H1 (cell line): ENCODE data around the gene CHCHD6. TPM values are rescaled to one million over a fixed set of nuclear protein-coding genes. Genes with fewer than 3 reads are reported as not detected.

Source experiments
- CTCF ChIA-PET: fragments of 300-600 bp; sonication (Branson Sonifier 250); formaldehyde crosslinking; loops from one replicate; lab custom pipeline; 2021; ENCODE audit not compliant: partially characterized antibody; lab: Charles Lee
- POLR2A ChIA-PET: fragments of 300-600 bp; sonication (Branson Sonifier 250); formaldehyde crosslinking; loops from one replicate; lab custom pipeline; 2021; ENCODE audit warnings: inconsistent platforms; ENCODE audit not compliant: partially characterized antibody; lab: Charles Lee
- DNase-seq, 2 experiments: peaks; one replicate each; pipeline versions ENCODE4 v3.0.0 to v3.0.0-alpha.2; 2010 to 2022; ENCODE audit warnings: low spot score in 2 of 2, low read depth in 1 of 2, mixed read lengths in 1 of 2
- FAIRE-seq: peaks from 2 replicates; lab custom pipeline; 2011; peaks lifted over from hg19 to GRCh38; lab: Jason Lieb, UNC
- H2AFZ ChIP-seq: 2 replicates; pipeline ENCODE4 v1.8.1; 2012; ENCODE audit warnings: low read length, inconsistent platforms
- H2AK5ac ChIP-seq: 2 replicates; pipeline ENCODE4 v1.6.1; 2013; ENCODE audit warnings: low read depth, low read length
- H2BK120ac ChIP-seq: replicated peaks from 2 replicates; pipeline ENCODE3; 2013; ENCODE audit warnings: low read depth, low read length, inconsistent platforms
- H2BK12ac ChIP-seq: 2 replicates; pipeline ENCODE4 v1.6.1; 2013; ENCODE audit warnings: low read depth, low read length
- H2BK15ac ChIP-seq: 2 replicates; pipeline ENCODE4 v1.6.1; 2013; ENCODE audit warnings: low read length
- H2BK20ac ChIP-seq: 2 replicates; pipeline ENCODE4 v1.6.1; 2013; ENCODE audit warnings: low read length
- H2BK5ac ChIP-seq: 2 replicates; pipeline ENCODE4 v1.6.1; 2013; ENCODE audit warnings: low read depth, low read length
- H3K14ac ChIP-seq: 2 replicates; pipeline ENCODE4 v1.6.1; 2013; ENCODE audit warnings: inconsistent platforms; ENCODE audit not compliant: insufficient read length
- H3K18ac ChIP-seq: 2 replicates; pipeline ENCODE4 v1.6.1; 2013; ENCODE audit warnings: low read length; ENCODE audit errors: extremely low read depth
- H3K23ac ChIP-seq: 2 replicates; pipeline ENCODE4 v1.6.1; 2013; ENCODE audit warnings: inconsistent platforms; ENCODE audit not compliant: insufficient read length
- H3K23me2 ChIP-seq: 2 replicates; pipeline ENCODE4 v1.6.1; 2013; ENCODE audit warnings: low read depth, low read length
- H3K27ac ChIP-seq: 2 replicates; pipeline ENCODE4 v1.6.1; 2011; ENCODE audit warnings: low read depth, low read length, inconsistent platforms
- H3K27me3 ChIP-seq, 4 experiments: replicated peaks in 1 of 4; 1 replicate in 1 of 4; 2 replicates in 3 of 4; pipeline versions ENCODE4 v1.6.1 to v1.8.1; 2011 to 2013; ENCODE audit warnings: low read length in 3 of 4, mild to moderate bottlenecking in 3 of 4, inconsistent platforms in 2 of 4, mixed read lengths in 2 of 4, moderate library complexity in 1 of 4; ENCODE audit not compliant: control insufficient read depth in 3 of 4, insufficient read depth in 3 of 4; ENCODE audit errors: extremely low read depth in 1 of 4
- H3K36me3 ChIP-seq, 4 experiments: 2 replicates each; pipeline versions ENCODE4 v1.6.1 to v1.8.1; 2011 to 2013; ENCODE audit warnings: mild to moderate bottlenecking in 4 of 4, low read length in 3 of 4, moderate library complexity in 2 of 4, control low read depth in 1 of 4, inconsistent platforms in 1 of 4; ENCODE audit not compliant: insufficient read depth in 4 of 4, control insufficient read depth in 2 of 4
- H3K4ac ChIP-seq: replicated peaks from 2 replicates; pipeline ENCODE3; 2013; ENCODE audit warnings: low read length, low read depth, mixed read lengths, inconsistent platforms; ENCODE audit not compliant: insufficient read length
- H3K4me1 ChIP-seq, 4 experiments: replicated peaks in 1 of 4; 1 replicate in 1 of 4; 2 replicates in 3 of 4; pipeline versions ENCODE4 v1.6.1 to v1.8.1; 2011 to 2013; ENCODE audit warnings: low read length in 3 of 4, inconsistent platforms in 2 of 4, mixed read lengths in 1 of 4; ENCODE audit not compliant: insufficient read depth in 4 of 4, control insufficient read depth in 3 of 4
- H3K4me2 ChIP-seq, 2 experiments: 2 replicates each; pipeline versions ENCODE4 v1.6.1 to v1.8.1; 2011 to 2013; ENCODE audit warnings: low read depth in 2 of 2, low read length in 2 of 2, control low read depth in 1 of 2, inconsistent platforms in 1 of 2, mild to moderate bottlenecking in 1 of 2; ENCODE audit not compliant: insufficient read depth in 1 of 2
- H3K4me3 ChIP-seq, 4 experiments: fragments of 200-600, 300-600 bp in 1 of 4; sonication (generic), shearing (Covaris generic), sonication (Bioruptor Twin) in 1 of 4; 2 replicates each; pipeline versions ENCODE4 v1.5.1 to v1.8.1; 2011 to 2016; ENCODE audit warnings: low read length in 4 of 4, low read depth in 3 of 4, control low read depth in 2 of 4, inconsistent platforms in 2 of 4, mild to moderate bottlenecking in 2 of 4, mixed read lengths in 1 of 4, moderate library complexity in 1 of 4; ENCODE audit not compliant: insufficient read depth in 2 of 4; ENCODE audit errors: extremely low read depth in 1 of 4
- H3K56ac ChIP-seq: replicated peaks from 2 replicates; pipeline ENCODE3; 2013; ENCODE audit warnings: low read depth, mild to moderate bottlenecking, mixed read lengths, low read length, inconsistent platforms; ENCODE audit not compliant: insufficient read length
- H3K79me1 ChIP-seq: 2 replicates; pipeline ENCODE4 v1.6.1; 2013; ENCODE audit warnings: low read depth, low read length, control low read depth
- H3K79me2 ChIP-seq, 2 experiments: 2 replicates each; pipeline versions ENCODE4 v1.6.1 to v1.8.1; 2012 to 2013; ENCODE audit warnings: low read length in 2 of 2, mild to moderate bottlenecking in 2 of 2, inconsistent platforms in 1 of 2; ENCODE audit not compliant: insufficient read depth in 2 of 2, control insufficient read depth in 1 of 2
- H3K9ac ChIP-seq, 4 experiments: replicated peaks in 1 of 4; 1 replicate in 1 of 4; 2 replicates in 3 of 4; pipeline versions ENCODE4 v1.6.1 to v1.8.1; 2011 to 2013; ENCODE audit warnings: low read depth in 3 of 4, low read length in 3 of 4, control low read depth in 2 of 4, mild to moderate bottlenecking in 2 of 4, moderate library complexity in 2 of 4, inconsistent platforms in 1 of 4; ENCODE audit errors: extremely low read depth in 1 of 4
- H3K9me3 ChIP-seq, 2 experiments: 2 replicates each; pipeline versions ENCODE4 v1.6.1 to v1.8.1; 2012 to 2013; ENCODE audit warnings: mild to moderate bottlenecking in 2 of 2, moderate library complexity in 2 of 2, control low read depth in 1 of 2, inconsistent platforms in 1 of 2, low read depth in 1 of 2, low read length in 1 of 2, mixed read lengths in 1 of 2; ENCODE audit not compliant: insufficient read depth in 2 of 2
- H4K20me1 ChIP-seq, 2 experiments: replicated peaks in 1 of 2; 2 replicates each; pipeline versions ENCODE3 to v1.8.1; 2011 to 2013; ENCODE audit warnings: inconsistent platforms in 2 of 2, low read length in 2 of 2, mild to moderate bottlenecking in 1 of 2; ENCODE audit not compliant: insufficient read depth in 2 of 2, control insufficient read depth in 1 of 2
- H4K5ac ChIP-seq: 2 replicates; pipeline ENCODE4 v1.6.1; 2013; ENCODE audit warnings: low read length, low read depth, mixed read lengths, inconsistent platforms; ENCODE audit not compliant: insufficient read length
- H4K8ac ChIP-seq: 2 replicates; pipeline ENCODE4 v1.8.0; 2013; ENCODE audit warnings: mild to moderate bottlenecking, moderate library complexity, low read length, inconsistent platforms; ENCODE audit not compliant: insufficient read depth; ENCODE audit errors: extremely low read depth
- H4K91ac ChIP-seq: replicated peaks from 2 replicates; pipeline ENCODE3; 2013; ENCODE audit warnings: low read length, mixed read lengths, inconsistent platforms; ENCODE audit not compliant: insufficient read length
- CBX8 ChIP-seq: fragments of 300-800, 300-1000 bp; sonication (generic); IDR thresholded peaks from 2 replicates; pipeline ENCODE4 v1.7.1; 2016; ENCODE audit warnings: low read depth, low read length, borderline replicate concordance
- CEBPB ChIP-seq: IDR thresholded peaks from 2 replicates; pipeline ENCODE4 v1.6.1; 2012; ENCODE audit warnings: low read depth, low read length
- EZH2 ChIP-seq: fragments of 200-600 bp; sonication (generic); IDR thresholded peaks from 2 replicates; pipeline ENCODE4 v1.7.1; 2012; ENCODE audit warnings: low read depth, mild to moderate bottlenecking, moderate library complexity, low read length, inconsistent platforms; ENCODE audit not compliant: severe bottlenecking
- GABPA ChIP-seq: IDR thresholded peaks from 2 replicates; pipeline ENCODE4 v1.6.1; 2011; ENCODE audit warnings: mild to moderate bottlenecking, low read length, moderate library complexity, borderline replicate concordance; ENCODE audit not compliant: insufficient read depth
- JUND ChIP-seq: IDR thresholded peaks from 2 replicates; pipeline ENCODE4 v1.6.1; 2011; ENCODE audit warnings: mild to moderate bottlenecking, improper control_type of control experiment, low read length
- KDM5A ChIP-seq: fragments of 200-600 bp; IDR thresholded peaks from 2 replicates; pipeline ENCODE4 v1.7.1; 2012; ENCODE audit warnings: mild to moderate bottlenecking, low read length, inconsistent platforms, mixed read lengths
- SAP30 ChIP-seq: fragments of 300-600 bp; sonication (generic); IDR thresholded peaks from 2 replicates; pipeline ENCODE4 v1.7.1; 2012; ENCODE audit warnings: low read length, moderate library complexity, mild to moderate bottlenecking, inconsistent platforms; ENCODE audit not compliant: insufficient read depth, insufficient replicate concordance
- SP4 ChIP-seq: IDR thresholded peaks from 2 replicates; pipeline ENCODE4 v1.6.1; 2012; ENCODE audit warnings: low read length, inconsistent platforms
- SRF ChIP-seq: IDR thresholded peaks from 2 replicates; pipeline ENCODE4 v1.6.1; 2011; ENCODE audit warnings: mild to moderate bottlenecking, low read depth, low read length, moderate library complexity
- WGBS, 2 experiments: shearing (Covaris generic) in 1 of 2; methylation state at CpG; one replicate each; pipeline versions ENCODE4 v1.1.6 to v1.1.7; 2013 to 2015; ENCODE audit warnings: low lambda C conversion rate in 2 of 2, mixed read lengths in 2 of 2, inconsistent platforms in 1 of 2, low coverage in 1 of 2, missing lambda C conversion rate in 1 of 2; ENCODE audit not compliant: insufficient replicate concordance in 2 of 2, insufficient coverage in 1 of 2, insufficient read length in 1 of 2; ENCODE audit errors: extremely low coverage in 1 of 2, missing lambda C conversion rate in 1 of 2; 5-methylcytosine and 5-hydroxymethylcytosine counted together
- polyA plus RNA-seq, 7 experiments: library from polyadenylated mRNA; depleted of rRNA in 3 of 7; stranded (reverse) in 5 of 7; unstranded in 2 of 7; fragments of >200 nt in 5 of 7; fragments of 200-250 nt in 2 of 7; gene quantifications; 1 replicate in 5 of 7; 2 replicates in 1 of 7; 4 replicates in 1 of 7; pipeline versions ENCODE4 v1.2.1 to v1.2.3, GENCODE V29; 2011 to 2013; ENCODE audit warnings: missing spikeins in 2 of 7, mixed read lengths in 2 of 7
- total RNA-seq: library from RNA; stranded (reverse); fragmentation: NEBNext Ultra II Directional; extraction: Animal tissue kit (Norgen Biotek cat#: 25700); gene quantifications from 2 replicates; pipeline ENCODE4 v1.2.1, GENCODE V29; 2021

CHCHD6 gene
- total and polyA plus RNA-seq, 2 of the 8 experiments (the other 6 are each of a cell fraction or from before 2014, with no cell fraction given), result 32.4 to 37.6 TPM

- Histone ChIP-seq H2BK12ac (no peak overlapping the region), H3K36me3 (no peaks in the 10 kb centered on the region), H4K5ac (no peak overlapping the region), H3K18ac (no peak overlapping the region), H3K27me3 (no peaks in the 10 kb centered on the region), H3K4ac (no peak overlapping the region), H3K9ac (no peak overlapping the region), H3K23me2 (no peaks in the 10 kb centered on the region), H2AK5ac (no peak overlapping the region), H4K20me1 (no peaks in the 10 kb centered on the region), H2BK15ac (no peak overlapping the region), H4K8ac (no peak overlapping the region), H4K91ac (no peak overlapping the region), H3K79me1 (no peaks in the 10 kb centered on the region), H2BK5ac (no peak overlapping the region), H2BK120ac (no peak overlapping the region), H3K14ac (no peak overlapping the region), H3K23ac (no peak overlapping the region), H3K4me3 (no peak overlapping the region), H2BK20ac (no peak overlapping the region), H3K27ac (no peak overlapping the region), H3K4me2 (no peak overlapping the region), H3K4me1 (peaks cover 2 to 10% (median 5%) of the 10 kb centered on the region in 4 experiments; a peak in 4 of 7 replicates), H2AFZ (no peak overlapping the region), H3K56ac (no peak overlapping the region), H3K9me3 (peaks cover 2 to 8% of the 10 kb centered on the region in 2 experiments; a peak in 2 of 4 replicates)
- ChIA-PET POLR2A (no interaction called here), CTCF (interaction anchor here (0.7 to 3.5 kb wide), 9 partner anchors 10 to 219 kb away, joined by 3 to 21 read pairs (median 4); partner anchors contain the start of gene PLXNA1)
- WGBS, 2 experiments, result 94% methylated on average over 5 of the region's 5 CpGs; no CpG with 5 or more reads in 1 of the 2 experiments
- FAIRE-seq (no peak), DNase-seq (no peak)
- no peak for TF ChIP-seq SP4
- no peak for TF ChIP-seq GABPA
- no peak for TF ChIP-seq CEBPB
- TF ChIP-seq CBX8, result no peak
- no peak for TF ChIP-seq JUND
- TF ChIP-seq EZH2, result no peak
- TF ChIP-seq KDM5A, result no peak
- TF ChIP-seq SRF, result no peak
- no peak for TF ChIP-seq SAP30
- TF ChIP-seq, all 59 proteins: peak for 0
- no peaks in the 10 kb centered on the region for H3K79me2 ChIP-seq
These were observed 266.9 kb downstream of the CHCHD6 start for GRCh38 chr3:126970921-126971320.
